CD4-positive, alpha-beta T cell (primary cell): ENCODE data around the gene MED17. TPM values are rescaled to one million over a fixed set of nuclear protein-coding genes. Genes with fewer than 3 reads are reported as not detected.

Experiments
- ATAC-seq: fragments of 200-7000 bp; cut with Tn5 transposase; one replicate; pipeline ENCODE4 v1.10.0; 2022; ENCODE audit warnings: mild to moderate bottlenecking; ENCODE audit not compliant: poor library complexity
- CTCF ChIA-PET: fragments of 350-600 bp; sonication (Branson Sonifier 250); formaldehyde crosslinking; loops from one replicate; lab custom pipeline; 2021; ENCODE audit warnings: antibody characterized with exemption, inconsistent platforms; lab: Charles Lee
- POLR2A ChIA-PET: fragments of 350-600 bp; sonication (Branson Sonifier 250); formaldehyde crosslinking; loops from one replicate; lab custom pipeline; 2021; ENCODE audit warnings: antibody characterized with exemption, inconsistent platforms; lab: Charles Lee
- DNase-seq, 14 experiments: peaks; one replicate each; pipeline ENCODE4 v3.0.0-alpha.2; 2013 to 2020; ENCODE audit warnings: mixed read lengths in 2 of 14
- H3K27ac ChIP-seq, 2 donors: one replicate each; pipeline versions ENCODE4 v1.5.1 to v1.7.0; 2013; ENCODE audit warnings: low read length in 2 of 2, low read depth in 1 of 2, mild to moderate bottlenecking in 1 of 2
- H3K27me3 ChIP-seq, 2 experiments: 1 replicate in 1 of 2; 2 replicates in 1 of 2; pipeline versions ENCODE4 v1.6.1 to v1.7.0; 2013; ENCODE audit warnings: low read length in 2 of 2, control low read depth in 1 of 2, mild to moderate bottlenecking in 1 of 2, moderate library complexity in 1 of 2; ENCODE audit not compliant: insufficient read depth in 2 of 2, control insufficient read depth in 1 of 2
- H3K36me3 ChIP-seq: one replicate; pipeline ENCODE4 v1.6.1; 2013; ENCODE audit warnings: low read length, control low read depth; ENCODE audit not compliant: insufficient read depth
- H3K4me1 ChIP-seq: one replicate; pipeline ENCODE4 v1.6.1; 2013; ENCODE audit warnings: low read length, control low read depth; ENCODE audit not compliant: insufficient read depth
- H3K4me3 ChIP-seq: one replicate; pipeline ENCODE4 v1.5.1; 2013; ENCODE audit warnings: mild to moderate bottlenecking, low read length, moderate library complexity
- H3K9me3 ChIP-seq, 2 experiments: 1 replicate in 1 of 2; 2 replicates in 1 of 2; pipeline versions ENCODE4 v1.6.1 to v1.7.0; 2013; ENCODE audit warnings: low read length in 2 of 2, mild to moderate bottlenecking in 2 of 2, control low read depth in 1 of 2, moderate library complexity in 1 of 2; ENCODE audit not compliant: control insufficient read depth in 1 of 2, insufficient read depth in 1 of 2
- H3K27ac Mint-ChIP-seq: one replicate; pipeline ENCODE4 v1.8.0; 2020; ENCODE audit warnings: mixed read lengths
- H3K27me3 Mint-ChIP-seq: one replicate; pipeline ENCODE4 v1.8.0; 2021; ENCODE audit warnings: mixed read lengths
- H3K36me3 Mint-ChIP-seq: one replicate; pipeline ENCODE4 v1.8.0; 2021; ENCODE audit warnings: low read depth, mixed read lengths
- H3K4me1 Mint-ChIP-seq: one replicate; pipeline ENCODE4 v1.8.0; 2021; ENCODE audit warnings: low read depth, mixed read lengths
- H3K4me3 Mint-ChIP-seq: one replicate; pipeline ENCODE4 v1.8.0; 2020; ENCODE audit warnings: mild to moderate bottlenecking, mixed read lengths
- H3K9me3 Mint-ChIP-seq: one replicate; pipeline ENCODE4 v1.8.0; 2020; ENCODE audit warnings: mixed read lengths
- intact Hi-C, 2 experiments: fragments of 100-400 bp; cut with DNase I in 1 of 2; cut with micrococcal nuclease in 1 of 2; formaldehyde crosslinking; loops; one replicate each; pipeline versions ENCODE4 v1.15.1 to v1.9.0; 2023 to 2025; cut with DNase I, micrococcal nuclease
- total RNA-seq, 174 experiments: library from RNA in 2 of 174; stranded (reverse) in 2 of 174; gene quantifications; one replicate each; pipeline ENCODE4 v1.2.3 and lab custom pipeline; 2021 to 2026
- TF ChIP-seq, protein P1 (sequence below): fragments of 200-600 bp; IDR thresholded peaks from one replicate; pipeline ENCODE4 v1.8.0; 2022; ENCODE audit warnings: antibody characterized with exemption, mild to moderate bottlenecking

MED17 gene
- total RNA-seq, 2 experiments from 2014 or later = 63.1 to 63.6 TPM

DNA sequence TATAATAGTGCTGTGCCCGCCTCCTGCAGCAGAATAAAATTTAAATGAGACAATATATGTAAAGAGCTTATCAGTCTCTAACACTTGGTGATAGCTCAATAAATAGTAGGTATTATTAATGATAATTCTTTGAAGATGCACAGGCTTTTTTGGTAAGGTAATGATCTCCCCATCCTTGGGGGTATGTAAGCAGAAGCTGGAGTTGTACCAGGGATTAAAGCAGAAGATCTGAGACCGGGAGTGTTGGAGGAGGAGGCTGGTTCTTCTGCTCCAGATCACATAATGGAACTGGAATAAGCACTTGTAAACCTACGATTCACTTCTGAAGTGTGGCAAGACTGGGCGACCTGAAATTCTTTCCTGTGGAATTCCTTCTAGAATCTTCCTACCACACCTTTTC lies 58.0 kb downstream of the MED17 start:
- no peak overlapping the region for H3K4me3 Mint-ChIP-seq

DNA sequence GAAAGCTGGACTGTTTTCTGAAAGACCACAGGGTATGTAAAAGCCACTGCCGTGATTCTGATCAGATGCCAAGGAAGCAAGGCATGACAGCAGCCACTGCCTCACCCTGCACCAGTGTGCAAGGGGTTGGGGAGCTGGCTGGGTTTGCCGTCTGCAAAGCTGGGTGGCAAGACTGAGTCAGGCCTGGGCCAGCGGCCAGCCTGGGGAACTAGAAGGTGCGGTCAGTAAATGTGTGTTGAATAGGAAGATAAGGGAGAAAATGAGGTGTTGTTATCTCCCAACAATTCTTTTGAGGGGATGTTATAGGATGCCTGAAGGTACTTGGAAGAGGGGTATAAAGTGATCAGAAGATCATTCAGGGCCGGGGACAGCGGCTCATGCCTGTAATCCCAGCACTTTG lies 58.4 kb downstream of the MED17 start:
- TF ChIP-seq, protein P1, sequence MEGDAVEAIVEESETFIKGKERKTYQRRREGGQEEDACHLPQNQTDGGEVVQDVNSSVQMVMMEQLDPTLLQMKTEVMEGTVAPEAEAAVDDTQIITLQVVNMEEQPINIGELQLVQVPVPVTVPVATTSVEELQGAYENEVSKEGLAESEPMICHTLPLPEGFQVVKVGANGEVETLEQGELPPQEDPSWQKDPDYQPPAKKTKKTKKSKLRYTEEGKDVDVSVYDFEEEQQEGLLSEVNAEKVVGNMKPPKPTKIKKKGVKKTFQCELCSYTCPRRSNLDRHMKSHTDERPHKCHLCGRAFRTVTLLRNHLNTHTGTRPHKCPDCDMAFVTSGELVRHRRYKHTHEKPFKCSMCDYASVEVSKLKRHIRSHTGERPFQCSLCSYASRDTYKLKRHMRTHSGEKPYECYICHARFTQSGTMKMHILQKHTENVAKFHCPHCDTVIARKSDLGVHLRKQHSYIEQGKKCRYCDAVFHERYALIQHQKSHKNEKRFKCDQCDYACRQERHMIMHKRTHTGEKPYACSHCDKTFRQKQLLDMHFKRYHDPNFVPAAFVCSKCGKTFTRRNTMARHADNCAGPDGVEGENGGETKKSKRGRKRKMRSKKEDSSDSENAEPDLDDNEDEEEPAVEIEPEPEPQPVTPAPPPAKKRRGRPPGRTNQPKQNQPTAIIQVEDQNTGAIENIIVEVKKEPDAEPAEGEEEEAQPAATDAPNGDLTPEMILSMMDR = no peak
- peaks cover 2 to 3% of the 10 kb centered on the region in 2 experiments for H3K27me3 ChIP-seq
- Mint-ChIP-seq H3K27me3 (peaks cover 2% of the 10 kb centered on the region), H3K4me1 (no peaks in the 10 kb centered on the region), H3K9me3 (no peaks in the 10 kb centered on the region), H3K4me3 (no peak overlapping the region), H3K27ac (no peak overlapping the region), H3K36me3 (no peaks in the 10 kb centered on the region)
- H3K9me3 ChIP-seq = no peaks in the 10 kb centered on the region
- ChIA-PET POLR2A (no interaction called here), CTCF (interaction anchor here (0.6 kb wide), 1 partner anchor 903 kb away, joined by 5 read pairs; no protein-coding TSS in a partner anchor)
- H3K4me1 ChIP-seq = no peaks in the 10 kb centered on the region
- H3K4me3 ChIP-seq = no peak overlapping the region
- DNase-seq (no peak), ATAC-seq (no peak)
- H3K36me3 ChIP-seq = no peaks in the 10 kb centered on the region
- intact Hi-C loops = no loop called here
- H3K27ac ChIP-seq = no peak overlapping the region

More for the DNA sequence above, 58.0 kb downstream of the MED17 start:
- no peak for DNase-seq
- Mint-ChIP-seq H3K36me3 (no peaks in the 10 kb centered on the region), H3K9me3 (no peaks in the 10 kb centered on the region), H3K27me3 (no peaks in the 10 kb centered on the region), H3K27ac (no peak overlapping the region), H3K4me1 (no peaks in the 10 kb centered on the region)
- H3K27ac ChIP-seq = no peak overlapping the region
- H3K4me3 ChIP-seq = no peak overlapping the region
- ATAC-seq = no peak
- TF ChIP-seq, protein P1 = no peak
- H3K4me1 ChIP-seq = no peaks in the 10 kb centered on the region
- ChIA-PET POLR2A (no interaction called here), CTCF (interaction anchor here (0.6 kb wide), 1 partner anchor 903 kb away, joined by 5 read pairs; no protein-coding TSS in a partner anchor)
- H3K36me3 ChIP-seq = no peaks in the 10 kb centered on the region
- peaks cover 2 to 3% of the 10 kb centered on the region in 2 experiments for H3K27me3 ChIP-seq
- intact Hi-C loops = no loop called here
- no peaks in the 10 kb centered on the region for H3K9me3 ChIP-seq

DNA sequence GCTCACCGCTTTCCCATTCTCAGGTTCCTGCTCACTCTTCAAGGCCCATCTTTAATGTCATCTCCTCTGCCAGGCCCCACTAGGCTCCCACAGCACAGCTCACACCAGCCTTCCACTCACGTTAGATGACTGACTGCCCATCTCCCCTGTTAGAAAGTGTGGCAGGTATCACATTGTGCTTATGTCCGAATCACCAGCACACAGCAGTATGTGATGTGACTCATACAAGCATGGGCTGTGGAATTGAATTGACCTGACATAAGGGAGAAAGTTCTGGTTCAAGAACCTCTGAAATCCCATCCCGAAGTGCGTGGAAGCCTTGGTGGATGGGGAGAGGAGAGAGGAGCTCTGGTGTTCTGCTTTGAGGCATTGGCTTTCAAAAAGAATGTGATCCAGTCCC lies 59.8 kb downstream of the MED17 start:
- Mint-ChIP-seq H3K36me3 (no peaks in the 10 kb centered on the region), H3K9me3 (no peaks in the 10 kb centered on the region), H3K27me3 (peaks cover 17% of the 10 kb centered on the region), H3K27ac (no peak overlapping the region), H3K4me1 (no peaks in the 10 kb centered on the region), H3K4me3 (no peak overlapping the region)
- DNase-seq (no peak), ATAC-seq (no peak)
- TF ChIP-seq, protein P1 = no peak
- Histone ChIP-seq H3K9me3 (no peaks in the 10 kb centered on the region), H3K4me1 (no peaks in the 10 kb centered on the region), H3K4me3 (no peak overlapping the region), H3K27me3 (peaks cover 2 to 5% of the 10 kb centered on the region in 2 experiments), H3K27ac (no peak overlapping the region), H3K36me3 (no peaks in the 10 kb centered on the region)
- ChIA-PET CTCF (interaction anchor here (0.7 kb wide), 1 partner anchor 732 kb away, joined by 3 read pairs; no protein-coding TSS in a partner anchor), POLR2A (no interaction called here)
- intact Hi-C loops = no loop called here
